WERI-Rb-1 (cell line): ENCODE results near the gene AIRE.

Source experiments
- DNase-seq: peaks from one replicate; pipeline ENCODE4 v3.0.0-alpha.2; 2020
- H3K27ac ChIP-seq: fragments of 250-450 bp; sonication (Bioruptor Pico); 2 replicates; pipeline ENCODE4 v1.5.1; 2020; ENCODE audit warnings: mild to moderate bottlenecking, moderate library complexity
- H3K27me3 ChIP-seq: fragments of 250-450 bp; sonication (Bioruptor Pico); 2 replicates; pipeline ENCODE4 v1.5.1; 2021; ENCODE audit warnings: mild to moderate bottlenecking, low read depth, moderate library complexity; ENCODE audit not compliant: insufficient read depth, severe bottlenecking
- H3K36me3 ChIP-seq: fragments of 250-450 bp; sonication (Bioruptor Pico); 2 replicates; pipeline ENCODE4 v1.5.1; 2020; ENCODE audit warnings: mild to moderate bottlenecking, moderate library complexity
- H3K4me3 ChIP-seq: 2 replicates; pipeline ENCODE4 v1.5.1; 2011; ENCODE audit warnings: low read depth, mild to moderate bottlenecking, control low read depth, low read length
- H3K9me3 ChIP-seq: fragments of 250-450 bp; sonication (Bioruptor Pico); 2 replicates; pipeline ENCODE4 v1.5.1; 2021; ENCODE audit warnings: mild to moderate bottlenecking, moderate library complexity; ENCODE audit not compliant: severe bottlenecking
- TF ChIP-seq, protein P1 (sequence below): IDR thresholded peaks from 2 replicates; pipeline ENCODE4 v1.5.1; 2011; ENCODE audit warnings: low read depth, mild to moderate bottlenecking, control low read depth, inconsistent platforms, low read length

Gene AIRE

DNA sequence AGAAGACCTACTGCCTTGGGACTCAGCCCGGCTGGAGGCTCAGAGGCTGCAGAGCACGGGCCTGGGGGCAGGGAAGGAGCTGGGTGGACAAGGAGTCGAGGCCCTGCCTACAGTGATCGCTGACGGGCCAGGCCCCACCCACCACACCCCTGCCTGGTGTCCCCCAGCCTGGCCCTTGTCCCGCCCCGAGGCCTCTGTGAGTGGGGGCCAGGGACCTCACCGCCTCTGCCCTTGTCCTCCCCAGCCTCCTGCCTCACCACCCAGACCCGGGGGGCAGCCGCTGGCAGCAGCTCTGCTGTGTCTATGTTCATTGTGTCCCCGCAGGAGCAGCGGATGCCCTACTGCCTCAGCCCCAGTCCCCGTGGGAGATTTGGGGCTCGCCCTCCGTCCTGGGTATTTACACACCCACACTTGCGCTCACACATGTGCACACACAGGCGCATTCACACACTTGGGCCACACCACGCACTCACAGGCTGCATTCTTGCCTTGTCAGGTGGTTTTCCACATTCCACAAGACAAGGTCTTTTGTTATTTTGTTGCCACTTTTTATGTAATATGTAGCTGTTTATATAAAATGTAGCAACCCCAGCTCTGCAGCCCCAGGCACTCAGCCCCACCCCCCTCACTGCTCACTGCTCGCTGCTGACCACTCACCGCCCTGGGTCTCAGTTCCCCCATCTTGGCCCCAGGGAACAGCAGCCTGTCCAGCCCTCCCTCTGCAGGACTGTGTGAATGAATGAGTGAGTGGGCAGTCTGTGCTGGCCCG is 21.4 kb downstream of the AIRE start:
- no peaks in the 10 kb centered on the region for H3K27me3 ChIP-seq
- H3K36me3 ChIP-seq = peaks cover 48% of the 10 kb centered on the region
- no peak overlapping the region for H3K27ac ChIP-seq
- H3K9me3 ChIP-seq = no peaks in the 10 kb centered on the region
- TF ChIP-seq, protein P1, sequence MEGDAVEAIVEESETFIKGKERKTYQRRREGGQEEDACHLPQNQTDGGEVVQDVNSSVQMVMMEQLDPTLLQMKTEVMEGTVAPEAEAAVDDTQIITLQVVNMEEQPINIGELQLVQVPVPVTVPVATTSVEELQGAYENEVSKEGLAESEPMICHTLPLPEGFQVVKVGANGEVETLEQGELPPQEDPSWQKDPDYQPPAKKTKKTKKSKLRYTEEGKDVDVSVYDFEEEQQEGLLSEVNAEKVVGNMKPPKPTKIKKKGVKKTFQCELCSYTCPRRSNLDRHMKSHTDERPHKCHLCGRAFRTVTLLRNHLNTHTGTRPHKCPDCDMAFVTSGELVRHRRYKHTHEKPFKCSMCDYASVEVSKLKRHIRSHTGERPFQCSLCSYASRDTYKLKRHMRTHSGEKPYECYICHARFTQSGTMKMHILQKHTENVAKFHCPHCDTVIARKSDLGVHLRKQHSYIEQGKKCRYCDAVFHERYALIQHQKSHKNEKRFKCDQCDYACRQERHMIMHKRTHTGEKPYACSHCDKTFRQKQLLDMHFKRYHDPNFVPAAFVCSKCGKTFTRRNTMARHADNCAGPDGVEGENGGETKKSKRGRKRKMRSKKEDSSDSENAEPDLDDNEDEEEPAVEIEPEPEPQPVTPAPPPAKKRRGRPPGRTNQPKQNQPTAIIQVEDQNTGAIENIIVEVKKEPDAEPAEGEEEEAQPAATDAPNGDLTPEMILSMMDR = no peak
- DNase-seq = no peak
- no peak overlapping the region for H3K4me3 ChIP-seq

DNA sequence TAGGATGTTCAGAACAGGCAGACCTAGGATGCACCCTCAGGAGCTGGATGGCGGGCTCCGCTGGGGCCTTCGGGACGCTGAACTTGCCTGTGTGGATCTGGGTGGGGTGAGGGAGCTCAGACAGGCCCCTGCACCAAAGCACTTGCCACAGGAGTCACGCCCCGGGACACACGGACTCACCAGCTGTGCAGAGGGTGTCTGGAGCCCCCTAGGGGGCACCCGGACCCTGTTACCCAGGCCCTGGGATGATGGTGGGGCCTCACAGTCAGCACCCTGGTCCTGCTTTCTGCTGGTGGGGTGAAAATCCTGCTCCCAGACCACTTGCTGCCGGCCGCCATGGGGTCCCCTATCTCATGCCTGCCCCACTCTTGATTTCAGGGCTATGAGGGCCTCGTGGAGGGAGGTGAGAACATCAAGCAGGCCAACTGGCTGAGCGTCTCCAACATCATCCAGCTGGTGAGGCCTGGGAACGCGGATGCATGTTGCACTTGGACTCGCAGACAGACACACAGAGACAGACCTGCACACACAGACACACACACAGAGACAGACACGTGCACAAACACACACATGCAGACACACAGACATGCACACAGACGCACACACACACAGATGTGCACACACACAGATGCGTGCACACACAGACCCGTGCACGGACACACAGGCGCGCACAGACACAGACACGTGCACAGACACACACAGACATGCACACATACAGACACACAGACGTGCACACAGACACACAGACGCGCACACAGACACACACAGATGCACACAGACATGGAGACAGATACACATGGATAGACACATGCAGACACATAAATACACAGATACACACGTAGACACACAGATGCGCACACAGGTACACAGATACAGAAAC is 25.2 kb downstream of the AIRE start:
- TF ChIP-seq, protein P1 = 0 out of 2 replicates have a peak, but pooled peaks have one; percentile 14
- Histone ChIP-seq H3K36me3 (peaks cover 82% of the 10 kb centered on the region), H3K9me3 (no peaks in the 10 kb centered on the region), H3K4me3 (no peak overlapping the region), H3K27ac (no peak overlapping the region), H3K27me3 (no peaks in the 10 kb centered on the region)
- DNase-seq = no peak

- no peaks in the 10 kb centered on the region for H3K27me3 ChIP-seq
- no peak overlapping the region for H3K4me3 ChIP-seq
- no peak overlapping the region for H3K27ac ChIP-seq
- H3K9me3 ChIP-seq = no peaks in the 10 kb centered on the region
- TF ChIP-seq, protein P1 = no peak
- peaks cover 84% of the 10 kb centered on the region for H3K36me3 ChIP-seq
- DNase-seq = no peak
These were observed 26.4 kb downstream of the AIRE start for GRCh38 chr21:44312089-44312488.

DNA sequence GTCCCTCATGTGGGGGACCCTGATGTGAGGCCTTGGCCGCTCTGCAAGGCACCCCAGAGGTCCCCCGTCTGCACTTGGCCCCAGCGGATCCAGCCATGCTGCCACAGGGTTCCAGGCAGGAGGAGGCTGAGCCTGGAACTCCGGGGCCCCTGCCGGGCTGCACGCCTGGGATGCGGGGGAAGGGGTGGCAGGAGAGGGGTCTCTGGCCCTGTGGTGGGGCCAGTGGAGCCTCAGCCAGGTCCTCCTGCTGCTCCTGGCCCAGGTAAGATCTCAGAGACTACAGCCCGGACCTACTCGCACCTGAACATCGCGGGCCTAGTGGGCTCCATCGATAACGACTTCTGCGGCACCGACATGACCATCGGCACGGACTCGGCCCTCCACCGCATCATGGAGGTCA is 27.0 kb downstream of the AIRE start:
- Histone ChIP-seq H3K27me3 (no peaks in the 10 kb centered on the region), H3K36me3 (peaks cover 87% of the 10 kb centered on the region), H3K27ac (no peak overlapping the region), H3K4me3 (no peak overlapping the region), H3K9me3 (no peaks in the 10 kb centered on the region)
- no peak for DNase-seq
- TF ChIP-seq, protein P1 = no peak

GRCh38 chr21:44313451-44313850 is 27.8 kb downstream of the AIRE start:
- no peak for DNase-seq
- no peak overlapping the region for H3K4me3 ChIP-seq
- TF ChIP-seq, protein P1 = no peak
- no peak overlapping the region for H3K27ac ChIP-seq
- H3K36me3 ChIP-seq = peaks cover 86% of the 10 kb centered on the region
- H3K27me3 ChIP-seq = no peaks in the 10 kb centered on the region
- H3K9me3 ChIP-seq = no peaks in the 10 kb centered on the region
